ENCODE results near the gene MYBPC2.
"Not testable (repeated sequence)": the region's sequence is repeated elsewhere in the genome, so short reads cannot be mapped to it uniquely, and the experiment has no call there.

MYBPC2 gene

GRCh38 chr19:50428772-50429463 is 3.8 kb upstream of the MYBPC2 start:
- DNase-seq (ENCODE audit: low spot score), result no peak

- DNase-seq (ENCODE audit: low spot score), result no peak
Observed at GRCh38 chr19:50430888-50431342, 1.8 kb upstream of the MYBPC2 start.

- peak; percentile 95 for DNase-seq (ENCODE audit: low spot score)
Observed at GRCh38 chr19:50431343-50432220, 1.1 kb upstream of the MYBPC2 start.

GRCh38 chr19:50433201-50434180 is 799 bp downstream of the MYBPC2 start:
- no peak for DNase-seq (ENCODE audit: low spot score)

GRCh38 chr19:50434525-50434924 is 1.8 kb downstream of the MYBPC2 start:
- no peak for DNase-seq (ENCODE audit: low spot score)

- no peak for DNase-seq (ENCODE audit: low spot score)
Observed at GRCh38 chr19:50435221-50435620, 2.5 kb downstream of the MYBPC2 start.

- DNase-seq (ENCODE audit: low spot score), result no peak
Observed at GRCh38 chr19:50435627-50436026, 2.9 kb downstream of the MYBPC2 start.

- DNase-seq (ENCODE audit: low spot score), result no peak
Observed at GRCh38 chr19:50437862-50438449, 5.3 kb downstream of the MYBPC2 start.

GRCh38 chr19:50439130-50439529 is 6.4 kb downstream of the MYBPC2 start:
- DNase-seq (ENCODE audit: low spot score), result not testable (repeated sequence)

GRCh38 chr19:50444059-50444458 is 11.4 kb downstream of the MYBPC2 start:
- DNase-seq (ENCODE audit: low spot score), result no peak

- no peak for DNase-seq (ENCODE audit: low spot score)
Observed at GRCh38 chr19:50447053-50447452, 14.4 kb downstream of the MYBPC2 start.

- DNase-seq (ENCODE audit: low spot score), result no peak
Observed at GRCh38 chr19:50447750-50448149, 15.1 kb downstream of the MYBPC2 start.

GRCh38 chr19:50449236-50449899 is 16.7 kb downstream of the MYBPC2 start:
- DNase-seq (ENCODE audit: low spot score), result no peak

- DNase-seq (ENCODE audit: low spot score), result no peak
Observed at GRCh38 chr19:50450369-50451222, 17.9 kb downstream of the MYBPC2 start.

GRCh38 chr19:50451223-50451534 is 18.5 kb downstream of the MYBPC2 start:
- no peak for DNase-seq (ENCODE audit: low spot score)

- DNase-seq (ENCODE audit: low spot score), result no peak
Observed at GRCh38 chr19:50453243-50453642, 20.6 kb downstream of the MYBPC2 start.

GRCh38 chr19:50455992-50456391 is 23.3 kb downstream of the MYBPC2 start:
- DNase-seq (ENCODE audit: low spot score), result no peak

GRCh38 chr19:50457300-50457699 is 24.6 kb downstream of the MYBPC2 start:
- no peak for DNase-seq (ENCODE audit: low spot score)

GRCh38 chr19:50458396-50459066 is 25.8 kb downstream of the MYBPC2 start:
- DNase-seq (ENCODE audit: low spot score), result no peak

- DNase-seq (ENCODE audit: low spot score), result no peak
Observed at GRCh38 chr19:50459067-50459456, 26.4 kb downstream of the MYBPC2 start.
